Measurements from ENCODE around the gene COX8C.
A peak's percentile ranks its signal among the peaks of the same experiment; 100 is the strongest.
"Not testable (repeated sequence)": the region's sequence is repeated elsewhere in the genome, so short reads cannot be mapped to it uniquely, and the experiment has no call there.

Gene COX8C

DNA sequence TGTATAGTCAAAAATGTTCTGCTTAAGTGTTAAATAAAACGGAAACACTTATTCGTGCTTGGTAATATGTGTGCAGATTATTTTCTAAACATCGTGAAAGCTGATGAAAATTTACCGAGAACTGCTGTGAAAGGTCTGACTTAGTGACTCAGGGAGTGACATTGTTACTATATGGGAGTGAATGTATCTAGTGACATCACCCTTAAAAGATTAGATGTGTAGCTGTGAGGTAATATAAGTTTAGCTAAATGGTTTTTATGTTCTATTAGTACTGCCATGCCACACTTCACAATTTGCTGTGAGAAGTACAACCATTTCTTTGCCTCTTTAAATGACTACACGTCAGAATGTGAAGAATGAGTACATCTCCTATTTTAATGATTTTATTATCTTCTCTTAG is 1.3 kb downstream of the COX8C start:
- Mint-ChIP-seq H3K4me3 (no peak overlapping the region), H3K27me3 (ENCODE audit: low read depth, poor library complexity) (no peaks in the 10 kb centered on the region), H3K9me3 (peaks cover 44% of the 10 kb centered on the region)

DNA sequence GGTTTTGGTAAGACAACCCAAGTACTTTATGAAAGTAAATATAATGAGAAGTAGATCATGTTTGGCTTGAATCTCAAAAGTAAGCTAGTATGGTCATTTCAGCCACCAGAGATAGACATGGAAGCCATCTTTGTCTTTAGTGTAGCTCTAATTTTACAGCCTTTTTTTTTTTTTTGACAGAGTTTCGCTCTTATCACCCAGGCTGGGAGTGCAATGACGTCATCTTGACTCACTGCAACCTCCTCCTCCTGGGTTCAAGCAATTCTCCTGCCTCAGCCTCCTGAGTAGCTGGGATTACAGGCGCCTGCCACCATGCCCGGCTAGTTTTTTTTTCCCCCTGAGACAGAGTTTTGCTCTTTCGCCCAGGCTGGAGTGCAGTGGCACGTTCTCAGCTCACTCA is 7.9 kb downstream of the COX8C start:
- not testable (repeated sequence) for H3K27me3 Mint-ChIP-seq (ENCODE audit: low read depth, poor library complexity); H3K27ac Mint-ChIP-seq; H3K4me1 Mint-ChIP-seq; DNase-seq; H3K36me3 Mint-ChIP-seq (ENCODE audit: low read depth); H3K4me3 Mint-ChIP-seq
- peaks cover 24% of the 10 kb centered on the region for H3K9me3 Mint-ChIP-seq

More for the DNA sequence above, 1.3 kb downstream of the COX8C start:
- Mint-ChIP-seq H3K4me1 (peaks cover 32% of the 10 kb centered on the region), H3K27ac (peak overlapping the region; percentile 49), H3K36me3 (ENCODE audit: low read depth) (peaks cover 39% of the 10 kb centered on the region)
- TF ChIP-seq, protein P1, sequence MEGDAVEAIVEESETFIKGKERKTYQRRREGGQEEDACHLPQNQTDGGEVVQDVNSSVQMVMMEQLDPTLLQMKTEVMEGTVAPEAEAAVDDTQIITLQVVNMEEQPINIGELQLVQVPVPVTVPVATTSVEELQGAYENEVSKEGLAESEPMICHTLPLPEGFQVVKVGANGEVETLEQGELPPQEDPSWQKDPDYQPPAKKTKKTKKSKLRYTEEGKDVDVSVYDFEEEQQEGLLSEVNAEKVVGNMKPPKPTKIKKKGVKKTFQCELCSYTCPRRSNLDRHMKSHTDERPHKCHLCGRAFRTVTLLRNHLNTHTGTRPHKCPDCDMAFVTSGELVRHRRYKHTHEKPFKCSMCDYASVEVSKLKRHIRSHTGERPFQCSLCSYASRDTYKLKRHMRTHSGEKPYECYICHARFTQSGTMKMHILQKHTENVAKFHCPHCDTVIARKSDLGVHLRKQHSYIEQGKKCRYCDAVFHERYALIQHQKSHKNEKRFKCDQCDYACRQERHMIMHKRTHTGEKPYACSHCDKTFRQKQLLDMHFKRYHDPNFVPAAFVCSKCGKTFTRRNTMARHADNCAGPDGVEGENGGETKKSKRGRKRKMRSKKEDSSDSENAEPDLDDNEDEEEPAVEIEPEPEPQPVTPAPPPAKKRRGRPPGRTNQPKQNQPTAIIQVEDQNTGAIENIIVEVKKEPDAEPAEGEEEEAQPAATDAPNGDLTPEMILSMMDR (IDR thresholded peaks at IDR 0.05) = no peak
- DNase-seq = no peak

DNA sequence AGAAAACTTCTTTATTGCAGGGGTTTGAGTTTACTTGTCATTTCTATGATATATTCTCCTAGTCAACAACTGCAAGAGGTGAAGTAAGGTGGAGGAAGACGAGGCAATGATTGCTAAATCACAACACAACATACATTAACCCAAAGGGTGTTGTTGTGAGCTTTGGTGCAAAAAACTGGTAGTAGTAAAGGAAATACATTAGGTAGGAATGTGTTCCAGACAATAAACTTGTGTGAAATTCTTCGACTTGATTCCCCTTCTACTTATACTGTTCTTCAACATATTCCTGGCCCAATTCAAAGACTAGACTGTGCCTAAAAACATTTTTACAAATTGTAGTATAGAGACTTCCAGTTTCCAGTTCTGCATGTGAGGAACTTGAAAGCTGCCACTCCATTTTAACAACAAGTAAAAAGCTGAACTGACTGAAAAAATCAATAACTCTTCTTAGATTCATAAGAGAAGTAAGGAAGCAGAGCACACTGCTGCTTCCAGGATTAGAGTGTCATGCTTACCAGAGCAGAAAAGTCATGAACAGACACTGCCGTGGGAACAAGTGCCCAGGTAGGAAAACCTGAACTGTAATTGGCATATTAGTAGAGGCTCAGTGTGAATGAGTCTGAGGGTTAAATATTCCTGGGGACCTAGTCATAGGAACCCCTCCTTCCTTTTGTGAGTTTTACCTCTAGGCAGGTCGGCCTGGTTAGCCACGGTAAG is 22.2 kb downstream of the COX8C start:
- no peak for DNase-seq
- H3K9me3 Mint-ChIP-seq = peaks cover 25% of the 10 kb centered on the region
- peaks cover 8% of the 10 kb centered on the region for H3K36me3 Mint-ChIP-seq (ENCODE audit: low read depth)
- no peak overlapping the region for H3K27ac Mint-ChIP-seq
- H3K4me3 Mint-ChIP-seq = no peak overlapping the region
- peaks cover 9% of the 10 kb centered on the region for H3K4me1 Mint-ChIP-seq
- H3K27me3 Mint-ChIP-seq (ENCODE audit: low read depth, poor library complexity) = no peaks in the 10 kb centered on the region
- TF ChIP-seq, protein P1 (IDR thresholded peaks at IDR 0.05) = no peak

DNA sequence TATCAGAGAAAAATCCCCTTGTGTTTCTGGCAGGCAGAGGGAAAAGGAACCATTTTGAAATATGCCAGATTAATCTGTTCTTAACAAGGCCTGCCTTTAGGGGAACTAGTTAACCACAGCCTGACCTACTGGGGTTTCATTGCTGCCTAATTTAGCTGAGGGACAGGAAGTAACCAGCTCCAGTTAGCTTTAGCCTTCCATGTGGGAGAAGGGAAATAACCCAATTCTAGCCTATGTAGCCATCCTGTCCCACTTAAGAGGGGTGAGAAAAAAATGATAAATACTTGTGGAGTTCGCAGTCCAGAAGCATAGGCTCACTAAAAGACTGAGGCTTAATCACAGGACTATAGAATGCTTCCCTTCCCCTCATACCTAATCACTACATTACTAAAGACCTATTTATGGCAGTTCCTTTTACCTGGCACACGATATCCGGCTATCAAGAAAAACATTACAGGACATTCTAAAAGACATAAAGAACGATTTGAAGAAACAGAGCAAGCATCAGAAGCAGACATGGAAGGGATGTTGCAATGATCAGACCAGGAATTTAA is 22.8 kb downstream of the COX8C start:
- no peak overlapping the region for H3K27ac Mint-ChIP-seq
- H3K36me3 Mint-ChIP-seq (ENCODE audit: low read depth) = peaks cover 8% of the 10 kb centered on the region
- H3K9me3 Mint-ChIP-seq = peaks cover 25% of the 10 kb centered on the region
- TF ChIP-seq, protein P1 (IDR thresholded peaks at IDR 0.05) = no peak
- DNase-seq = no peak
- no peak overlapping the region for H3K4me3 Mint-ChIP-seq
- H3K4me1 Mint-ChIP-seq = peaks cover 9% of the 10 kb centered on the region
- H3K27me3 Mint-ChIP-seq (ENCODE audit: low read depth, poor library complexity) = no peaks in the 10 kb centered on the region

DNA sequence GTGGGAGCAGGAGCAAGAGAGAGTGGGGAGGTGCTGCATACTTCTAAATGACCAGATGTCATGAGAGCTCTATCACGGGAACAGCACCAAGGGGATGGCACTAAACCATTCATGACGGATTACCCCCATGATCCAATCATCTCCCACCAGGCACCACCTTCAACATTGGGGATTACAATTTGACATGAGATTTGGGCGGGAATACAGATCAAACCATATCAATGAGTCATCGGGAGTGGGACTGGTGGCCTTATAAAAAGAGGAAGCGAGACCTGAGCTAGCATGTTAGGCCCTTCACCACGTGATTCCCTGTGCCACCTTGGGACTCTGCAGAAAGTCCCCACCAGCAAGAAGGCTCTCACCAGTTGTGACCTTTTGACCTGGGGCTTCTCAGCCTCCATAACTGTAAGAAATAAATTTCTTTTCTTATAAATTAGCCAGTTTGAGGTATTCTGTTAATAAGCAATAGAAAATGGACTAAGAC is 28.7 kb downstream of the COX8C start:
- H3K9me3 Mint-ChIP-seq = peaks cover 16% of the 10 kb centered on the region
- no peak for DNase-seq
- peaks cover 2% of the 10 kb centered on the region for H3K36me3 Mint-ChIP-seq (ENCODE audit: low read depth)
- peaks cover 11% of the 10 kb centered on the region for H3K27me3 Mint-ChIP-seq (ENCODE audit: low read depth, poor library complexity)
- TF ChIP-seq, protein P1 (IDR thresholded peaks at IDR 0.05) = no peak
- H3K4me3 Mint-ChIP-seq = no peak overlapping the region
- H3K27ac Mint-ChIP-seq = no peak overlapping the region
- H3K4me1 Mint-ChIP-seq = no peaks in the 10 kb centered on the region

DNA sequence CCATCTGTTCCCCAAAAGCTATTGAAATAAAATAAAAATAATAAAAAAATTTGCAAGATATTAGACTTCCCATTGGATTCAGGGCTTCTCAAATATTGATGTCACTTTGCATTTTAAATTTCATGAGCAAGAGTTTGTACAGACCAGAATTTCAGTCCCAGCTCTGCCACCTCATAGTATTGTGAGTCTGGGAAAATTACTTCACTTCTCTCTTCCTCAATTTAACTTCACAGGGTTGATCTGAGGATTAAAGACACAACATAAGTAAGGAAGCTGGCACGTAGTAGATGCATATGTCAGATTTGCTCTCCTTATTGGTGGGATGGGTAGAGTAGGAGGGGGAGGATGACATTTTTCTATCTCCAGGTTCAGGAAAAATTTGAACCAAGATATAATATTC is 32.8 kb downstream of the COX8C start:
- no peak for DNase-seq
- H3K9me3 Mint-ChIP-seq = peaks cover 7% of the 10 kb centered on the region
- no peaks in the 10 kb centered on the region for H3K4me1 Mint-ChIP-seq
- no peak overlapping the region for H3K4me3 Mint-ChIP-seq
- H3K36me3 Mint-ChIP-seq (ENCODE audit: low read depth) = no peaks in the 10 kb centered on the region
- no peak overlapping the region for H3K27ac Mint-ChIP-seq
- TF ChIP-seq, protein P1 (IDR thresholded peaks at IDR 0.05) = no peak
- peaks cover 15% of the 10 kb centered on the region for H3K27me3 Mint-ChIP-seq (ENCODE audit: low read depth, poor library complexity)
